Left lobe of liver (tissue), 2 donors: Measurements from ENCODE around the gene IL22RA1. TPM values are rescaled to one million over a fixed set of nuclear protein-coding genes. Genes with fewer than 3 reads are reported as not detected.
A peak's percentile ranks its signal among the peaks of the same experiment; 100 is the strongest.

Experiments used
- ATAC-seq: fragments of 200-7000 bp; cut with Tn5 transposase; one replicate; pipeline ENCODE4 v1.9.1; 2020; ENCODE audit warnings: mild to moderate bottlenecking, moderate library complexity
- DNase-seq: peaks from one replicate; pipeline ENCODE4 v3.0.0-alpha.2; 2020; ENCODE audit warnings: low spot score
- total RNA-seq: library from RNA; stranded (reverse); gene quantifications from one replicate; pipeline ENCODE4 v1.2.1, GENCODE V29; 2021
- donor health status: DM: no; HTN: no; CAD: no; lungs with moderate emphysema.
- donor health status: DM: no; HTN: yes; CAD: no.

The IL22RA1 gene
- total RNA-seq, 1 donor from 2014 or later = 2.9 TPM

- no peak for ATAC-seq
- DNase-seq = no peak
Measured at GRCh38 chr1:24084050-24084449, 58.9 kb downstream of the IL22RA1 start.

DNA sequence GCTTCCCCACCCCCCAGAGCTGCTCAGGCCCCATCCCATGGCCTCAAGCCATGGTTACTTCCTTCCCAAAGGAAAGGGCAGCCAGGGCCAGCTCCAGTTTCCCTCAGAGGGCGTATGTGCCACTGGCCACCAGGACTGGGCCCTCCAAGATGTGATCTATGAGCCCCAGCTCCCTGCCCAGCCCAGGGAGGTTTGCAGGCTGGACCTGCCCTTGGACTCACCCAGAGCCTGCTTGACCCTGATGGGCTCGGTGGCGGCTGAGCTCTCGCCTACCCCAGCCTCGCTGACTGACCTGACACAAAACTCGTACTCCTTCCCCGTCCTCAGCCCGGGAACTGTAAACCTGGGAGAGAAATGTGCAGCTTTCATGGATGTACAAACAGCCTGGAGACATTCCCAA lies 60.6 kb downstream of the IL22RA1 start:
- no peak for DNase-seq
- ATAC-seq = no peak

- DNase-seq (peak; percentile 87), ATAC-seq (peak; percentile 98)
Measured at GRCh38 chr1:24081190-24081589, 61.8 kb downstream of the IL22RA1 start.

- DNase-seq = no peak
- ATAC-seq = no peak
Measured at GRCh38 chr1:24080131-24080530, 62.8 kb downstream of the IL22RA1 start.

- no peak for DNase-seq
- ATAC-seq = no peak
Measured at GRCh38 chr1:24077278-24077978, 65.5 kb downstream of the IL22RA1 start.

- DNase-seq = no peak
Measured at GRCh38 chr1:24075946-24076345, 67.0 kb downstream of the IL22RA1 start.

GRCh38 chr1:24075590-24075854 lies 67.4 kb downstream of the IL22RA1 start:
- ATAC-seq (no peak), DNase-seq (no peak)

More at GRCh38 chr1:24075946-24076345, 67.0 kb downstream of the IL22RA1 start:
- ATAC-seq = no peak

GRCh38 chr1:24074817-24075589 lies 67.9 kb downstream of the IL22RA1 start:
- ATAC-seq = no peak
- no peak for DNase-seq

DNA sequence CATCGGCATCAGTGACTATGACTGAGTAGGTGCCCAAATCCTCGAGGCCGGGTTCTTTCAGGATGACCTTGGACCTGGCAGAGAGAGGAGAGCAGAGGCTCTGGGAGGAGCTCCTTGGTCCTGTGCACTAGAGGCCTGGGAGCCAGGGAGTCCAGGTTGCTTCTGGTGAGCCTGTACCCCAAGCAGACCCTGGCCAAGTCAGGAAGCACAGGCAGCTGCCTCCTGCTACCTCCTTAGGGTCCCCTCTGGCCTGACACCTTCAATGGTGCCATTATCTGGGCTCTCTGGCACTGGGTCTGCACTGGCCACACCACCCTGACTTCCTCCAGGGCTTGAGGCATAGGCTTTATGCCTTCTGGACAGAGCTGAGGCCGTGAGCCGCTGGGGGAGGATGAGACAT lies 68.7 kb downstream of the IL22RA1 start:
- ATAC-seq = no peak

DNA sequence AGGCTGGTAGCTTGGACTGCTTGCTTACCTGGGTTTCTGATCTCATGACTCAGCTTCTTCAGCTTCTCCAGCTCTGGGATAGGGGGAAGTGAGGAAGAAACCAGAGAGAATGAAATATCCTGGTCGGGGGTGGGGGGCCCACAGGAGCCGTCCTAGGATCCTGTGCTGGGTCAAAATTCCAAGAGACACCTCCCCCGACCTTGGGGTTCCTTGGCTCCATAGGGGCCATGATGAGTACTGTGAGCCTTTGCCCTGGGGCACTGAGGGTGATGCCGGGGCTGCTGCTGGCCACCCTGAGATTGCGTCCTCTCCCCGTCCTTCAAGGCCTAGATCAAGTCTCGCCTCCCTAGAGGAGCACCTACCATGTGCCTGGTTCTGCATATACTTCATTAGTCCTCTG lies 71.0 kb downstream of the IL22RA1 start:
- ATAC-seq (no peak), DNase-seq (no peak)

More for the DNA sequence above, 68.7 kb downstream of the IL22RA1 start:
- no peak for DNase-seq

GRCh38 chr1:24070821-24071393 lies 72.0 kb downstream of the IL22RA1 start:
- ATAC-seq (peak; percentile 99), DNase-seq (peak; percentile 81)

- DNase-seq = no peak
- ATAC-seq = no peak
Measured at GRCh38 chr1:24069817-24070216, 73.1 kb downstream of the IL22RA1 start.

Other genes starting within 250 kb of the IL22RA1 start
- not detected for gene CNR2, start 229.8 kb downstream of the IL22RA1 start, total RNA-seq
- 32.1 TPM for gene PNRC2, start 183.3 kb downstream of the IL22RA1 start, total RNA-seq
- gene SRSF10, start 162.8 kb downstream of the IL22RA1 start, total RNA-seq = 31.1 TPM
- gene MYOM3, start 31.0 kb downstream of the IL22RA1 start, total RNA-seq = 0.08 TPM
- 4.5 TPM for gene IFNLR1, start 44.1 kb upstream of the IL22RA1 start, total RNA-seq
- 0.40 TPM for gene GRHL3, start 176.2 kb upstream of the IL22RA1 start, total RNA-seq